ENCODE results near the gene CADM2.

The CADM2 gene

DNA sequence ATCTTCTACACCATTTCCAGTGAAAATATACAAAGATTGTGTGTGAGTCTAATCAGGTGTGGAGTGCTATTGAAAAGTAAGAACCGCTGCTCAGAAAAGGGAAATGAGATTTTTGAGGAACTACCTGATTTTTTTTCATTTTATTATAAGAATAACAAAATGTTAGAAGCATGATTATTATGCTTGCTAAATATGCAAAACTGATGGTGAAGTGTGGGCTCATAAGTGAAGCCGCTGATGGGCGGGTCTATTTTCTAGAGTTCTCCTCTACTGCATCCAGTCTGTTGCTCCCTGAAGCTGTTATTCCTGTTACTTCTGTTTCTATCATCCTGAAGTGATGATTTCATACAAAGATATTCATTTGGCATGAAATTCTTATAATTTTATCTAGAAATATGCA is 612.0 kb downstream of the CADM2 start:
- TF ChIP-seq, protein P1, sequence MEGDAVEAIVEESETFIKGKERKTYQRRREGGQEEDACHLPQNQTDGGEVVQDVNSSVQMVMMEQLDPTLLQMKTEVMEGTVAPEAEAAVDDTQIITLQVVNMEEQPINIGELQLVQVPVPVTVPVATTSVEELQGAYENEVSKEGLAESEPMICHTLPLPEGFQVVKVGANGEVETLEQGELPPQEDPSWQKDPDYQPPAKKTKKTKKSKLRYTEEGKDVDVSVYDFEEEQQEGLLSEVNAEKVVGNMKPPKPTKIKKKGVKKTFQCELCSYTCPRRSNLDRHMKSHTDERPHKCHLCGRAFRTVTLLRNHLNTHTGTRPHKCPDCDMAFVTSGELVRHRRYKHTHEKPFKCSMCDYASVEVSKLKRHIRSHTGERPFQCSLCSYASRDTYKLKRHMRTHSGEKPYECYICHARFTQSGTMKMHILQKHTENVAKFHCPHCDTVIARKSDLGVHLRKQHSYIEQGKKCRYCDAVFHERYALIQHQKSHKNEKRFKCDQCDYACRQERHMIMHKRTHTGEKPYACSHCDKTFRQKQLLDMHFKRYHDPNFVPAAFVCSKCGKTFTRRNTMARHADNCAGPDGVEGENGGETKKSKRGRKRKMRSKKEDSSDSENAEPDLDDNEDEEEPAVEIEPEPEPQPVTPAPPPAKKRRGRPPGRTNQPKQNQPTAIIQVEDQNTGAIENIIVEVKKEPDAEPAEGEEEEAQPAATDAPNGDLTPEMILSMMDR (conservative IDR thresholded peaks at IDR 0.05; ENCODE audit: low read depth, low read length) = no peak
- DNase-seq (ENCODE audit: low read depth) = no peak
- H3K4me3 ChIP-seq (ENCODE audit: low read depth, low read length) = no peak overlapping the region

DNA sequence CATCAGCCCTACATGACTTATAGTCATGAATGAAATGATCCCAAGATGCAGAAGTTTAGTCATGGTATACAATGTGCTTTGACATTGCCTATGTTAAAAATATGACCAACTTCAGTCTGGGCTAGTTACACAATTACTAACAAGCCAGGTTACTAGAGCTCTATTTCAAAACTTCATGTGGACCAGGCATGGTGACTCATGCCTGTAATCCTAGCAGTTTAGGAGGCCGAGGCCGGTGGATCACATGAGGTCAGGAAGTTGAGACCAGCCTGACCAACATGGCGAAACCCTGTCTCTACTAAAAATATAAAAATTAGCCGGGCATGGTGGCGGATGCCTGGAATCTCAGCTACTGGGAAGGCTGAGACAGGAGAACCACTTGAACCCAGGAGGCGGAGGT is 613.0 kb downstream of the CADM2 start:
- peak; percentile 68 for DNase-seq (ENCODE audit: low read depth)
- TF ChIP-seq, protein P1 (conservative IDR thresholded peaks at IDR 0.05; ENCODE audit: low read depth, low read length) = no peak
- H3K4me3 ChIP-seq (ENCODE audit: low read depth, low read length) = no peak overlapping the region

DNA sequence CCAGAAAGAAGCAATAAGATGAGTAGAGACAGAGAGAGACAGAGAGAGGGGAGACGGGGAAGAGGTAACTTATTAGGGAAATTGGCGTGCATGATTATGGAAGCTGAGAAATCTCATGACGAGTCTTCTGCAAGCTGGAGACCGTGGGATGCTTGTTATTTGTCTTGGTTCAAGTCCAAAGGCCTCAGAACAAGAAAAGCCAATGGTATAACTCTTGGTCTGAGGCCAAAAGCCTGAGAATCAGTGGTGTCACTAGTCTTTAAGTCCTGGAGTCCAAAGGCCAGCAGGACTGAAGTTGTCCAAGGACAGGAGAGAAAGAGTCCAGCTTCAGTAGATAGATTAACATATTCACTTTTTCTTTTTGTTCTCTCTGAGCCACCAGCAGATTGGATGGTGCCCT is 613.6 kb downstream of the CADM2 start:
- no peak overlapping the region for H3K4me3 ChIP-seq (ENCODE audit: low read depth, low read length)
- peak; percentile 83 for DNase-seq (ENCODE audit: low read depth)
- TF ChIP-seq, protein P1 (conservative IDR thresholded peaks at IDR 0.05; ENCODE audit: low read depth, low read length) = no peak

DNA sequence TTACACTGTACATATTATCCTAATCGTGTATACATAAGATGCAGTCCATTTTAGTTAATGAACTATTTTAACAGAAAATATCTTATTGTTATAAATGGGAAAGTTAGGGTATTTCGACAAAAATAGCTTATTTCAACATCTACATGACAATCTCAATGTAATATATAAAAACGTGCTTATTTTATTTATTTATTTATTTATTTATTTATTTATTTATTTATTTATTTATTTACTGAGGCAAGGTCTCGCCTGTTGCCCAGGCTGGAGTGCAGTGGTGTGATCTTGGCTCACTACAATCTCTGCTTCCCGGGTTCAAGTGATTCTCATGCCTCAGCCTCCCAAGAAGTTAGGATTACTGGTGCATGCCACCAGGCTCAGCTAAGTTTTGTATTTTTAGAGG is 614.2 kb downstream of the CADM2 start:
- TF ChIP-seq, protein P1 (conservative IDR thresholded peaks at IDR 0.05; ENCODE audit: low read depth, low read length) = no peak
- no peak for DNase-seq (ENCODE audit: low read depth)
- H3K4me3 ChIP-seq (ENCODE audit: low read depth, low read length) = no peak overlapping the region

DNA sequence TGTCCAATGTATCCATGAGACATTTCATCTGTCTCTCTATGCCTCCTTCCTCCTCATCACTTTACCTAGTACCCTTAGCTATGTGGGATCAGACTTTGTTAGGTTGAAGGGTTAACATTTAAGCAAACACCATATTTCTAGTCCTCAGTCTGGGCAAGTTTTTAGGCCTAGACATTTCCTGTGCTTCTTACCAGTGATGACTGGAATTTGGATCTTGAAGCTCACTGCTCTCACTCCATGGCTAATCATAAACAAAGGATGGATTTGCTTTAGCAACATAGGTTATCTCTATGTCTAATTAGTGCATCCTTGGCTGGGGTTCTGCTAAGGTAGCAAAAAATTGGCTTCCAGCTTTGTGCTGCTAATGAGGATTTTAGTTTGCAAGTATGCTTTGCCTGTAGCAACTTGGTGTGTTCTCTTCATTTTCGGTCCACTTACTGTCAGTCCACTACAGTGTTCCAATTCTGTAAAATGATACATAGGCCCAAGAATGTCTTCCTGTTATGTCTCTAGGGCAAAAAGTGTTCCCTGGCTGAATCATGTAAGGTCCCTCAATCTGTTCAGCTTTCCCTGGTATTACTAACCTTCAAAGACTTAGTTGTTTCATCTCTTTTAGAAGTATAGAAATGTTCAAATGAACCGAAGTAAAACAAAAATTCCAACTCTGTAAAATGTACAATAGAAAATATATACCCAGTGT is 615.4 kb downstream of the CADM2 start:
- peak; percentile 52 for DNase-seq (ENCODE audit: low read depth)
- no peak overlapping the region for H3K4me3 ChIP-seq (ENCODE audit: low read depth, low read length)
- TF ChIP-seq, protein P1 (conservative IDR thresholded peaks at IDR 0.05; ENCODE audit: low read depth, low read length) = no peak

DNA sequence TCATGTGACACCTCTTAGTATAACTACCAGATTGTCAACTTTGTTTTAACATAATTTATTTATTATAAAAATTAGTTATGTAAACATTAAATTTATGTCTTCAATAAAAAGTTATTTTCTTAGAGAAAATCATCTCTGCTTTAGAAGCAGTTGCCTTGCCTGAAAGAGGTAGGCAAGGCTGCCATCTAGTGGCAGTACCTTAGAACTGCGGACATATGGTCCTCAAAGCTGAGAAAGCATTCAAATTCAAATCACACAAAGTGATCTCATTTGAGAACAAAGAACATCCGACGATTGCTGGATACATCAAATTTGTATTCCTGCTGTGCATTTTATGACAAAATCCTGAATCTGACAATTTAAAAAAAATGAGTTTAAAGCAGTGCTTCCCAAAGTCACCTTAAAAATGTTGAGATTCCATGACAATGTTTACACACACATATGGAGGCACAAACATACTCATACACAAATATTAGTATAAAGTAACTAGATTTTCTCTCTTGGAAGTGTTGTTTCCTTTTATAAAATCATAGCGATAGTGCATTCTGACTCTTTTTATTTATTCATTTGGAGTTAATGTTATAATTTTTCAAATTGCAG is 617.4 kb downstream of the CADM2 start:
- TF ChIP-seq, protein P1 (conservative IDR thresholded peaks at IDR 0.05; ENCODE audit: low read depth, low read length) = peak; percentile 92
- no peak overlapping the region for H3K4me3 ChIP-seq (ENCODE audit: low read depth, low read length)
- DNase-seq (ENCODE audit: low read depth) = peak; percentile 86

DNA sequence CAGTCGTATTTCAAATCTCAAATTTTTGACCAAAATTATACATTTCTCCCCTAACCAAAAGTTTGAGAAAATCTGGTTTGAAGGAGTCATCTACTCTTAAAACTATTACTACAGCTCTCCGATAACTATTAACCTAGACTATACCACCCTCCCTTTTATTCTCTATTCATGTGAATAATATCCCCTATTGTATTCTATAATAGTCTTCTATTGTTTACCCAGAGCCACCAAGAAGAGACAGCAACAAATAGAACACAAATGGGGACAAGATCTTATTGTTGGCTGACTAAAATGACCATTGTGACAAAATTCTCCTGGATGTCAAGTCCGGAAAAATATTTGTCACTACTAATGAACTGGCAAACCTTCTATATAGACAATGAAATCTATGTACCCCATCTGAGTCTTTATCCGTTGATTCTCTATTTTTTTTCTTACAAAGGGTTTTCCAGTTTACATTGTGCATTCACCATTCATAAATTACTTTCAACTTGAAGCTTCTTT is 618.0 kb downstream of the CADM2 start:
- TF ChIP-seq, protein P1 (conservative IDR thresholded peaks at IDR 0.05; ENCODE audit: low read depth, low read length) = no peak
- no peak for DNase-seq (ENCODE audit: low read depth)
- no peak overlapping the region for H3K4me3 ChIP-seq (ENCODE audit: low read depth, low read length)

All from choroid plexus epithelial cell (primary cell).